Activated T-cell treated with anti-CD3 and anti-CD28 coated beads for 48 hours (primary cell): ENCODE data around the gene PLA1A.
"Not testable (repeated sequence)": the region's sequence is repeated elsewhere in the genome, so short reads cannot be mapped to it uniquely, and the experiment has no call there.

ENCODE experiments used
- DNase-seq: peaks from one replicate; pipeline ENCODE4 v3.0.0-alpha.2; 2020; ENCODE audit warnings: low read depth

PLA1A gene

GRCh38 chr3:119597548-119598288 is at the start of gene PLA1A:
TSS of gene PLA1A (plus strand) at chr3:119597885. CDS start at chr3:119597914, 29 bp downstream.
- no peak for DNase-seq

- no peak for DNase-seq
Observed at GRCh38 chr3:119548341-119548740, 49.3 kb upstream of the PLA1A start.

GRCh38 chr3:119550192-119550910 is 47.3 kb upstream of the PLA1A start:
- DNase-seq, result no peak

- DNase-seq, result no peak
Observed at GRCh38 chr3:119551598-119551997, 46.1 kb upstream of the PLA1A start.

DNA sequence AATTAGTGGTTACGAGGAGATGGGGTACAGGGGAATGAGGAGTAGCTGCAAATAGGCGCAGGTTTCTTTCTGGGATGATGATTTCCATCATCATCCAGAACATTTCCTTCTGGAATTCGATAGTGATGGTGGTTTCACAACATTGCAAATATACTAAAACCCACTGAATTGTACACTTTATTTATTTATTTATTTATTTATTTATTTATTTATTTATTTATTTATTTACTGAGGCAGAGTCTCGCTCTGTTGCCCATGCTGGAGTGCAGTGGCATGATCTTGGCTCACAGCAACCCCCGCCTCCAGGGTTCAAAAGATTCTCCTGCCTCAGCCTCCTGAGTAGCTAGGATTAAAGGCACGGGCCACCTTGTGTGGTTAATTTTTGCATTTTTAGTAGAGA is 44.8 kb upstream of the PLA1A start:
- not testable (repeated sequence) for DNase-seq

- DNase-seq, result no peak
Observed at GRCh38 chr3:119553823-119554415, 43.8 kb upstream of the PLA1A start.

DNA sequence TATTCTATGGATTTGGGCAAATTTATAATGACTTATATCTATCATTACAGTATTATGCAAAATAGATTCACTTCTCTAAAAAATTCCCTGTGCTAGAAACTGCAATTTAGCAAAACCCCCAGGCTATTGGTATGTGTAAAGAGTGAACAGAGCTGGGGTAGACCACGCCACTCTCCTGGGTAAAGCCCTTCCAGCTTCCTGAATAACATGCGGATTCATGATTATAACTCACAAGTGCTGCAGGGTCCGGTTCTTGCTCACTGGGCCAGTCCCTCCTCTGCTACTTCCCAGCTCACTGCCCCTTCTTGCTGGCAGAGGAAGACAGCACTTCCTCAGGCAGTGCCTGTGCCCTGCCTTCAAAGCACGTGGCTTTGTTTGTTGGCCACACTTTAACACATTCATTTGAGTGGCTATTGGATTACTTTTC is 42.4 kb upstream of the PLA1A start:
- no peak for DNase-seq

GRCh38 chr3:119555929-119556328 is 41.8 kb upstream of the PLA1A start:
- DNase-seq, result no peak

DNA sequence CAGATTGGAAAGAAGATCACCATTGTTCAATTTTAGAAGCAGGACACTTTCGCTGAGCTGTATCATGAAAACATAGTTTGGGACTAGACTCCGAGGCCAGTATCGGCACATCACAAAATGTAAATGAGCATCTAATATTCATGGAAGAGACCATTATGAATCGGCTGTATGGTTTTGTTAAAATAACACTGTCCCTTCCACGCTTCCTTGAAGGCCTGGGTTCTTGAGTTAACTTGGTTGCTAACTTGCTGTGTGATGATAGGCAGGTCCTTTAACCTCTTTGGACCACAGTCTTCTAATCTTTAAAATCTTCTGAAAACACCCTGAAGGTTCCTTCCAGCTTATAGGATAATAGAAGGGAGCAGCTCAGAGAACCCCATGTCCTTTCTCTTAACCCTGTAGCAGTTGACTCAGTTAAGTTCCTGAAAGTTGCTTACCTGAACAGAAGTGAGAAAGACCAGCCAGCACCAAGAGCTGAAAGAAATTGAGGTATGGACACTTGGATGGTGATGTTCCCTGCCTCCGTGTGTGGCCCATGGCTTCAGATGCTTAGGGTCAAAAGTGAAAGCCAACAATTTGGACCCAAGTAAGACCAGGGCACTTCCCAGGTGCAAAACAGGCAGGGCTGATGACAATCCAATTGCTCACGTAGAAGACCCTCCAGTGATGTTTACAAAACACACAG is 40.4 kb upstream of the PLA1A start:
- no peak for DNase-seq

DNA sequence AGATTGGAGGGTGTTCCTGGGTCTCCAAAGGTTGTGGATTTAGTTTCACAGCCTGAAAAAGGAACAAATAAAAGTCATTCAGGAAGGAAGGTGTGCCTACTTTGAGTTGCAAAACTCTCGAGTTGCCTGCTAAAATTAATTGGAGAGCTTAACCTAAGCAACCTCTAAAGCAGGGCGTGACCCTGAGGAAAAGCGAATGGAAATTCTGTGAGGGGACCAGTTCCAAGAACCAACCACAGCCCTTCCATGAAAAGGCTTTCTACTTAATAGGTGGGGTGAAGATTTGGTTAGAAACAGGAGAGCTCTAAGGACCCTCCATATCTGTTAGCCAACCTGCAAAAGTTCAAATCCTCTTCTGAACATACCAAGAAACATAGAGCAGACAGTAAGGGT is 39.8 kb upstream of the PLA1A start:
- no peak for DNase-seq

GRCh38 chr3:119558626-119559317 is 38.9 kb upstream of the PLA1A start:
- DNase-seq, result no peak

DNA sequence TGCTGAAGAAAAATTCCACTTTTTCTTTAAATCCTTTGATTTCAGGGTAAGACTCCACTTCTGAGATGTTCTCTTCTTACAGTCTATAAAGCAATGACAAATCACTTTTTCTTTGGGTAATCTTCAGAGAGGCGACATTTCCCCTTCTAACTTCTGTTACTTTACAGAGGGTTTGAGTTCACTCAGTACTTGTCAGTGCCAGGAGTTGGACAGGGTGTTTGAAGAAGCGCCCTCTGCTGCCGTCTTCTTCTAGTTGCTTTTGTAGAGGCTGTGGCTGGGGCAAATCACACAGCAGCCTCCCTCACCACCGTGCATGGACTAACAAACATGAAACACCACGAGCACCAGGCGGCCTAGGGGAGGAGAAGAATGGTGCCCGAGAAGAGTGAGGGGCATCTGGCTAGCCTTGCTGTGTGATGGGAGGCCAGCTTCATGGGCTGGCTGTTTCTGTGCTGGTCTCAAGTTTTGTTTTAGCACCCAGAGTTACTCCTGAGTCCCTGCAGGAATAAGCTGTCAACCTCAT is 38.2 kb upstream of the PLA1A start, which contains the start of gene CD80:
CD80 (minus strand) TSS at position 174 of the 523 bp plus-strand sequence. CDS start 1,886 bp downstream, outside the sequence.
- peak; percentile 50 for DNase-seq

DNA sequence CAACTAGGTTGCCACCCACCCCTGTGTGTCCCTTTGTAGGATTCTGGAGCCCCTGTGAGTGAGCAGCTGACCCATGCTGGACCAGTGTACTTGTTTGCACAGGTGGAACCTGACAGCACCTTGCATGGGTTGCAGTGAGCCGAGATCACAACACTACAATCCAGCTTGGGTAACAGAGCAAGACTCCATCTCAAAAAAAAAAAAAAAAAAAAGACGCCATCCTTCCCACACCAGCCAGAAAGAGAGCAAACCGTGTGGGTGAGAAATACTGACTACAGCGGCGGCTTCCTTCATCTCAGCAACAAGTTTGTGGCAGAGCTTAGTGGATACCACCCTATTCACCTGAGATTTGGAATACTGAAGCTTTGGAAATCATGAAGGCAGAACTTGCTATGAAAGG is 37.5 kb upstream of the PLA1A start:
- DNase-seq, result no peak

- peak; percentile 7 for DNase-seq
Observed at GRCh38 chr3:119562307-119562961, 35.3 kb upstream of the PLA1A start.

DNA sequence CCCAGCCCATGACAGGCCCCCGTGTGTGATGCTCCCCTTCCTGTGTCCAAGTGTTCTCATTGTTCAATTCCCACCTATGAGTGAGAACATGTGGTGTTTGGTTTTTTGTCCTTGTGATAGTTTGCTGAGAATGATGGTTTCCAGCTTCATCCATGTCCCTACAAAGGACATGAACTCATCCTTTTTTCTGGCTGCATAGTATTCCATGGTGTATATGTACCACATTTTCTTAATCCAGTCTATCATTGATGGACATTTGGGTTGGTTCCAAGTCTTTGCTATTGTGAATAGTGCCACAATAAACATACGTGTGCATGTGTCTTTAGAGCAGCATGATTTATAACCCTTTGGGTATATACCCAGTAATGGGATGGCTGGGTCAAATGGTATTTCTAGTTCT is 34.4 kb upstream of the PLA1A start:
- DNase-seq, result not testable (repeated sequence)

DNA sequence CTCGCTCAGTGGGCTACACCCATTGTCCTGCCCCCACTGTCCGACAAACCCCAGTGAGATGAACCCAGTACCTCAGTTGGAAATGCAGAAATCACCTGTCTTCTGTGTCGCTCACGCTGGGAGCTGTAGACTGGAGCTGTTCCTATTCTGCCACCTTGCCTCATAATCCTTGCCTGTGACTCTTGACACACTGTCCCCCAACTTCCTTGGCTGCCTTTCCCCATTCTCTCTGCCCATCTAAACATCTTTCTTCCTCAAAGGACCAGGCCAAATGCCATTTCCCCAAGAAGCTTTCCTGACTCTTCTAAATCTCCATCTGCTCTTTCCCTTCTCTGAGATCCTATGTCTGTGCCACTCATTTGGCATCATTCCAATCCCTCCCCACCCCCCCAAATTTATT is 28.5 kb upstream of the PLA1A start:
- no peak for DNase-seq

- DNase-seq, result no peak
Observed at GRCh38 chr3:119570229-119570628, 27.5 kb upstream of the PLA1A start.

DNA sequence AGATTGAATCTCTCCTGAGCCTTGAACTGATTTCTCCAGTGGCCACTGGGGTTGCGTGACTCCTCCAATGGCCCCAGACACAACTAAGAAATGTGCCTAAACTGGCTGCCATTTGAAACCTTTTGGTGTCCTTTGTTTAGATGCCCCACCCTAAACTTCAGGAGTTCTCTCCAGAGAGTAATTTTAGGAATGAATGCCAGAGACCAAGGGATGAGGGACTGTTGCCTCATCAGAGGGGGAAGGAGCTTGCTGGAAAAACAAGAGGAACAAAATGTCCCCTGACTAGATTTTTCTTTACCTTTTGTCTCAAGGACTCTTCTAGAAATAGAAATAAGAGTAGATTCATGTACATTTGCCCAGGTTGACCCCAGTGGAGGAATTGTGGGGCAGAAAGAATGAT is 26.5 kb upstream of the PLA1A start:
- no peak for DNase-seq

DNA sequence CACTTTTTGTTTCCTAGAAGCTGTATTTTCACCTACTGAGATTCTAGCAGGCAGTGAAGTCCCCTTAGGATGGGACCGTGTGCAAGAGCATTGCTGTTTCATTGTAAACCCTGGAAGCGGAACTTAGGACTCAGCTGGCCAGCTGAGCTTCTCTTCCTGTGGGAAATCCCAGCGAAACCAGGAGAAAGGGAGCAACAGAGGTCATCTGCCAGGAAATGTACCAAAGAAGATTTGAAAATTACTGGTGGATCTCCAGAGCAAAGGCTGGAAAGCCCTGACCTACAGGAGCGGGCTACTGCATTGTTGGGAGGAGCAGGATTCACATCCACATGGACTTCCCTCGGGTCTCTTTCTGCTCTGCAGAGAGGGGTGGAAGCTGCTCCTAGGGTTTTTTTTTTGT is 26.0 kb upstream of the PLA1A start:
- no peak for DNase-seq

DNA sequence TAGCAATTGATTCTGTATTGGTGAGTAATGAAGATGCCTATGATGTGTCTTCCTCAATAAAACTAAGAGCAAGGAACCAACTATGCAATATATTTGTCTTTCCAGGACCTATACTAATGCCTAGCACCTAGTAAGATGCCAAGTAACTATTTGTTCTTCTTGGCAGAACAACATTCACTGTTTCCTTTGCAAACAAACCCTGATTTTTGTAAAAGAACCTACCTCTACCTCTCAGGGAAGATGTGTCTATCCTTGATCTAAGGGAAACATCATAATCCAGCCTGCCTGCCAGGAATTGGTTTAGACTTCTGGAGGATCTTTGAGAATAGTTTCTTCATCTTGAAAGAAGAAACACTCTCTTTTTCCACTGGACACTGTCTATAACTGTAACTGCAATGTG is 22.2 kb upstream of the PLA1A start:
- no peak for DNase-seq
